Measurements from ENCODE around the gene PRMT2.
"Not testable (repeated sequence)": the region's sequence is repeated elsewhere in the genome, so short reads cannot be mapped to it uniquely, and the experiment has no call there.

Gene PRMT2

GRCh38 chr21:46675595-46676280 lies 40.3 kb downstream of the PRMT2 start:
- no peak for DNase-seq

- DNase-seq, result not testable (repeated sequence)
Measured at GRCh38 chr21:46676542-46676941, 41.1 kb downstream of the PRMT2 start.

GRCh38 chr21:46681593-46681992 lies 46.1 kb downstream of the PRMT2 start:
- DNase-seq, result not testable (repeated sequence)

- DNase-seq, result not testable (repeated sequence)
Measured at GRCh38 chr21:46698652-46699051, 63.2 kb downstream of the PRMT2 start.

- DNase-seq, result not testable (repeated sequence)
Measured at GRCh38 chr21:46699104-46699503, 63.6 kb downstream of the PRMT2 start.

Measured in activated CD8-positive, alpha-beta memory T cell treated with anti-CD3 and anti-CD28 coated beads for 24 hours (primary cell).